ENCODE results near the gene CTSF.

The CTSF gene

GRCh38 chr11:66530927-66531709 lies 37.3 kb downstream of the CTSF start:
- no peak for DNase-seq

- DNase-seq = no peak
These were observed 38.8 kb downstream of the CTSF start for GRCh38 chr11:66529655-66530054.

- DNase-seq = no peak
These were observed 39.3 kb downstream of the CTSF start for GRCh38 chr11:66529069-66529468.

- no peak for DNase-seq
These were observed 43.9 kb downstream of the CTSF start for GRCh38 chr11:66524304-66525040.

GRCh38 chr11:66523611-66524010 lies 44.8 kb downstream of the CTSF start:
- no peak for DNase-seq

Data from NCI-H524 treated with DMSO at 0.1 percent for 48 hours (cell line).